Muscle layer of duodenum (tissue), 2 donors: ENCODE measurements around the gene DCAF11.

ENCODE experiments used
- H3K27ac ChIP-seq: one replicate; pipeline ENCODE4 v1.7.0; 2013; ENCODE audit warnings: mild to moderate bottlenecking, low read length
- H3K27me3 ChIP-seq: one replicate; pipeline ENCODE4 v1.7.0; 2013; ENCODE audit warnings: low read depth, mild to moderate bottlenecking, control low read depth, low read length
- H3K36me3 ChIP-seq, 2 donors: one replicate each; pipeline ENCODE4 v1.7.0; 2013; ENCODE audit warnings: low read length in 2 of 2, control low read depth in 1 of 2, mild to moderate bottlenecking in 1 of 2; ENCODE audit not compliant: insufficient read depth in 2 of 2, control insufficient read depth in 1 of 2
- H3K4me1 ChIP-seq, 2 donors: one replicate each; pipeline ENCODE4 v1.7.0; 2013; ENCODE audit warnings: low read length in 2 of 2, mild to moderate bottlenecking in 2 of 2, control low read depth in 1 of 2, moderate library complexity in 1 of 2; ENCODE audit not compliant: insufficient read depth in 2 of 2, control insufficient read depth in 1 of 2
- H3K4me3 ChIP-seq, 2 donors: one replicate each; pipeline ENCODE4 v1.7.0; 2013; ENCODE audit warnings: low read length in 2 of 2, low read depth in 1 of 2, mild to moderate bottlenecking in 1 of 2
- H3K9me3 ChIP-seq, 2 donors: one replicate each; pipeline ENCODE4 v1.7.0; 2013; ENCODE audit warnings: low read length in 2 of 2, control low read depth in 1 of 2, mild to moderate bottlenecking in 1 of 2; ENCODE audit not compliant: control insufficient read depth in 1 of 2
- donor health status: healthy.

DCAF11 gene

DNA sequence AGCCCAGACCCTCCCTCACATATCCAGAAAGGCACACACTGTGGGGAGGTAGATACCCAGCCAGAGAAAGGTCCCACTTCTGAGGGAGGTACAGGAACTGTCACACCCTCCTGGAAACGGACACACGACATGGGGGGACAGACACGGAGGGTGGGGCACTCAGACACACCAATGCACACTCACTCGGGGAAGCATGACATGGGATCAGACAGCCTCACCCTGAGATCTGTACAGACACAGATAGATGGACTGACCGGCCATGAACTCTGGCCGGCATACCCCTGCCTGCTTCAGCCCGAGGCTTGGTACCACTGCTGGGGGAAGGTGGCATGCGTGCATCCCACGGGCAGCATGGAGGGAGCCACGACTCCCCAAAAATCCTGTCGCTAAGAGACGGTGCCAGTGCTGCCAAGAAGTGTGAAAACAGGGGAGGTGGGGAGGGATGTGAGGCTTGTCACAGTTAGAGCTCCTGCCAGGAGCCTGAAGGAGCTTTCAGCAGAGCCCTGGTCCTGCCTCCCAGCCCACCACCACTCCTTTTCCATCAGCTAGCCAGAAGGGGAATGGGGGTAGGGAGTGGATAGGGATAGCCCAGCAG lies 42.6 kb upstream of the DCAF11 start:
- H3K27ac ChIP-seq: no peak overlapping the region
- no peaks in the 10 kb centered on the region for H3K27me3 ChIP-seq
- peaks cover 0 to 7% of the 10 kb centered on the region in 2 donors for H3K4me1 ChIP-seq
- no peak overlapping the region for H3K4me3 ChIP-seq
- H3K9me3 ChIP-seq: no peaks in the 10 kb centered on the region
- no peaks in the 10 kb centered on the region for H3K36me3 ChIP-seq

DNA sequence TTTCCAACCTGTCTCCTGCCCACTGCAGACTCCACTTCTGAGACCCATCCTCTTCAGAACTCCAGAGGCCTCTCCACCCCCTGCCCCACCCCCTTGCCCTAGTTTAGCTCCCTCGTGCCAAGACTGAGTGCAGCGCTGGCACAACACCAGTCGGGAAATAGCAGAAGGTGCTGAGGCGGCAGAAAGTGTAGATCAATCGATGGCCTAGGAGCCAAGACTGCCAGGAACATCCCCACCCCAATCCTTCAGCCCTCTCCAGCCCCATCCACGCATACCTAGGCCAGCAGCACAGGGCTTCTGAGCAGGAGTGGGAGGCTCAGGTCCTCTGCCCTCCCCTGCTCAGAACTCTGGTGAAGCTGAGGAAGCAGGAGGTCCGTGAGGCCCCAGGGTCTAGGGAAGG lies 42.1 kb upstream of the DCAF11 start:
- no peak overlapping the region for H3K4me3 ChIP-seq
- H3K4me1 ChIP-seq: peaks cover 0 to 7% of the 10 kb centered on the region in 2 donors
- H3K27ac ChIP-seq: no peak overlapping the region
- no peaks in the 10 kb centered on the region for H3K36me3 ChIP-seq
- H3K9me3 ChIP-seq: no peaks in the 10 kb centered on the region
- no peaks in the 10 kb centered on the region for H3K27me3 ChIP-seq

DNA sequence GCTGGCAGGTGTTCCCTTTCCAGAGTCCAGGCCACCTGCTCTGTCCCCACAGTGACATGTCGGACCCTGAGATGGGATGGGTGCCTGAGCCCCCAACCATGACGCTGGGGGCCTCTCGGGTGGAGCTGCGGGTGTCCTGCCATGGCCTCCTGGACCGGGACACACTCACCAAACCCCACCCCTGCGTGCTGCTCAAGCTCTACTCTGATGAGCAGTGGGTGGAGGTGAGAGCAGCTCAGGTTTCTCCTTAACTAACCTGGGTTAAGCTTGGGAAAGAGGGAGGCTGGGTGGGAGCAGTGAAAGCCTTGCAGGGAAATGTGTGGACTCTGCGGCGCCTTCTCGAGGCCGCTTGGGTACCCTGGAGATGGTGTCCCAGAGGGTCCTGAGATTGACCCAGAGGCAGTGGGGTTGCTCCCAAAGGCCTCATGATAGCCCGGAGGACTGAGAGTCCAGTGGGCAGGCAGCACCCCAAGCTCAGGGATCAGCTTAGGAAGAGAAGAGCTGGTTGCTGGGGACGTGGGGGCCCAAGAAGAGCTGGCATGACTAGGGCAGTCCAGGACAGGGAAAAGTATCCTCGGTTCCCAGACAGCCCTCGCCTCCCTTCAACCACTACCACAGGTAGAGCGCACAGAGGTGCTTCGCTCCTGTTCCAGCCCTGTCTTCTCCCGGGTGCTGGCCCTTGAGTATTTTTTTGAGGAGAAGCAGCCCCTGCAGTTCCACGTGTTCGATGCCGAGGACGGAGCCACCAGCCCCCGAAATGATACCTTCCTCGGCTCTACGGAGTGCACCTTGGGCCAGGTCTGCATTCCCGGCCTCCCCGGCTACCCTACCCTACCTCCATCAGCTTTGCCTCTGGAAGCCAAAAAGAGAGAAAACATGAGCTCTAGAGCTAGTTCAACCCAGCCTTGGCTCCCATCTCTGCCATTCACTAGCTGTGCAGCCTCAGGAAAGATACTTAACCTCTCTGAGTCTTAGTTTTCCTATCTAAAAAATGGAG lies 41.4 kb upstream of the DCAF11 start:
- H3K4me3 ChIP-seq: no peak overlapping the region
- no peaks in the 10 kb centered on the region for H3K9me3 ChIP-seq
- H3K4me1 ChIP-seq: peaks cover 0 to 7% of the 10 kb centered on the region in 2 donors

DNA sequence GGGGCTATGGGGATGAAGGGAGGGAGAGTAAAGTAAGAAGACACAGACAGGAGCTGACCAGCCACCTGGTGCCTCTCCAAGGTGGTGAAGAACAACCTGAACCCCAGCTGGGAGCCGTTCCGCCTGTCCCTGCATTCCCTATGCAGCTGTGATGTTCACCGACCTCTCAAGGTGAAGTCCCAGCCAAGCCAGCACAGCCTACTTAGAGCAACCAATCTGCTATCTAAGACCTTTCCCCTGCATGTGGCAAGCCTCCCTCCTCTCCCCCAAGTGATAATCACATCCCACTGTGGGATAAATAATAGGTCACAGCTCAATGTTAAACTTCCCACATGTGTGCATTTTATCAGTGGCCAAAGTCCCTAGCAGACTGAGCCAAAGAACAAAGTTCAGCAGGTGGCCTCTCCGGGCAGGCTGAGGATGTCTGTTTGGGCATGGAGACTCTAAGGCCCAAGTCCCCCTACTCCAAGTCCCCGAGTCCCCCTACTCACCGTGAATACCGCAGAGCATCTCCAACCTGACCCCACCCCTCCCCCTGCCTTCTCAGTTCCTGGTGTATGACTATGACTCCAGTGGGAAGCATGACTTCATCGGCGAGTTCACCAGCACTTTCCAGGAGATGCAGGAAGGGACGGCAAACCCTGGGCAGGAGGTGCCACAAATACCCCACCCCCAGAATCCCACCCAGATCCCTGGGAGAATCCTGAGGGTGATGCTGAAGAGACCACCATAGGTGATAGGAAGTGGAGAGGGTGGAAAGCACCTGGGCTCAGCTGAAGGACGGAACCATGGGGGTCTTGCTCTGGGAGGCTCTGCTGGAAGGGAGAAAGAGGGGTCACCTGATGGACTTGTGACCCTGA lies 39.7 kb upstream of the DCAF11 start:
- peaks cover 0 to 7% of the 10 kb centered on the region in 2 donors for H3K4me1 ChIP-seq
- no peak overlapping the region for H3K4me3 ChIP-seq
- H3K36me3 ChIP-seq: no peaks in the 10 kb centered on the region
- no peaks in the 10 kb centered on the region for H3K27me3 ChIP-seq
- peak overlapping the region; percentile 14 for H3K27ac ChIP-seq
- H3K9me3 ChIP-seq: no peaks in the 10 kb centered on the region

More for the DNA sequence above, 41.4 kb upstream of the DCAF11 start:
- H3K27ac ChIP-seq: no peak overlapping the region
- H3K36me3 ChIP-seq: no peaks in the 10 kb centered on the region
- no peaks in the 10 kb centered on the region for H3K27me3 ChIP-seq

DNA sequence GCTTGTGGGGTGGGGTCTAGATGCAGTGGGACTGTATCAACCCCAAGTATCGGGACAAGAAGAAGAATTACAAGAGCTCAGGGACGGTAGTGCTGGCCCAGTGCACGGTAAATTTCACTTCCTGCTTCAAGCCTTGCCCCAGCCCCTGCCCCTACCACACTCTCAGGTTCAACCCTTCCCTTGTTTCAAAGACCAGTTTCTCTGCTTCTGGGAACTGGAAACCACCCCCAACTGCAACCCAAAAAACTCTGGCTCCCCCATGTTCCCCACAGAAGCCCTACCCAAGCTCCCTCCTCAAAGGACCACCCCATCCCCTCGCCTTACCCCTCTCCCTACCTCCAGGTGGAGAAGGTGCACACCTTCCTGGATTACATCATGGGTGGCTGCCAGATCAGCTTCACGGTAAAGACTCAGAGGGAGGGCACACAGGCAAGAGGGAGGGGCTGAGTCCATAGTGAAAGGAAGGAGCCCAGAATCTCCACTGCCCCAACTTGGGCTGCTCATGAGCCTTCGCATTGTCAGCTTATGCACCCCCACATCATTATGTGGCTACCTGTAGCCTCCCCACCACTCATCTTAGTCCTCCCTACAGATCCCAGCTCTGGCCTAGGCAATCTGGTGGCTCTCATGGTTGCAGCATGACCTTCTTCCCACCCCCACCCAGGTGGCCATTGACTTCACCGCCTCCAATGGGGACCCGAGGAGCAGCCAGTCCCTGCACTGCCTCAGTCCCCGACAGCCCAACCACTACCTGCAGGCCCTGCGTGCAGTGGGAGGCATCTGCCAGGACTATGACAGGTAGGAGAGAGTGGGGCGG lies 38.9 kb upstream of the DCAF11 start:
- no peak overlapping the region for H3K27ac ChIP-seq
- H3K4me1 ChIP-seq: peaks cover 2 to 11% of the 10 kb centered on the region in 2 donors
- no peaks in the 10 kb centered on the region for H3K27me3 ChIP-seq
- H3K36me3 ChIP-seq: no peaks in the 10 kb centered on the region
- no peak overlapping the region for H3K4me3 ChIP-seq
- no peaks in the 10 kb centered on the region for H3K9me3 ChIP-seq

- no peak overlapping the region for H3K27ac ChIP-seq
- H3K27me3 ChIP-seq: no peaks in the 10 kb centered on the region
- peaks cover 4 to 13% of the 10 kb centered on the region in 2 donors for H3K4me1 ChIP-seq
- no peak overlapping the region for H3K4me3 ChIP-seq
- no peaks in the 10 kb centered on the region for H3K9me3 ChIP-seq
- no peaks in the 10 kb centered on the region for H3K36me3 ChIP-seq
Measured at GRCh38 chr14:24076302-24076601, 38.3 kb upstream of the DCAF11 start.

- no peak overlapping the region for H3K27ac ChIP-seq
- H3K4me3 ChIP-seq: no peak overlapping the region
- H3K9me3 ChIP-seq: no peaks in the 10 kb centered on the region
- H3K4me1 ChIP-seq: peaks cover 4 to 11% of the 10 kb centered on the region in 2 donors
- no peaks in the 10 kb centered on the region for H3K36me3 ChIP-seq
- no peaks in the 10 kb centered on the region for H3K27me3 ChIP-seq
Measured at GRCh38 chr14:24077086-24077485, 37.5 kb upstream of the DCAF11 start.

GRCh38 chr14:24078146-24078545 lies 36.4 kb upstream of the DCAF11 start:
- Histone ChIP-seq H3K4me1 (peaks cover 4 to 11% of the 10 kb centered on the region in 2 donors), H3K9me3 (no peaks in the 10 kb centered on the region), H3K27me3 (no peaks in the 10 kb centered on the region), H3K4me3 (no peak overlapping the region), H3K36me3 (no peaks in the 10 kb centered on the region), H3K27ac (no peak overlapping the region)

- Histone ChIP-seq H3K4me3 (no peak overlapping the region), H3K9me3 (no peaks in the 10 kb centered on the region), H3K27ac (no peak overlapping the region), H3K4me1 (peaks cover 4 to 11% of the 10 kb centered on the region in 2 donors), H3K27me3 (no peaks in the 10 kb centered on the region), H3K36me3 (no peaks in the 10 kb centered on the region)
Measured at GRCh38 chr14:24079491-24080141, 35.0 kb upstream of the DCAF11 start.

DNA sequence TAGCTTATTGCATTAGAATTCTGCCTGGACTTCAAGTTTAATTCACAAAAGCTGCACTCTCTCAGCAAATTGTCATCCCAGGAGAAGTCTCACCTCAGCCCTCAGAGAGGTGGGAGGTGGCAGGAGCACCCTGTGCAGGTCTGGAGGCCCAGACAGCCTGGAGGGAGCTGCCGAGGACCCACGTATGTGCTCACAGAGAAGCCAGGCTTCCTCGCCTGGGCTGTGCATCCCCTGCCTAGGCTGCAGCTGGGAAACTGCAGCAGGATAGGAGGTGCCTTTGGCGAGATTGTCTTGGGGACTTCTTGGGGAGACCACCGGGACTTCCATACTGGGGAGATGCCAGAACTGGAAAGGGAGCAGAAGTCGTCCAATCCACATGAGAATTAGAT lies 34.4 kb upstream of the DCAF11 start:
- H3K27me3 ChIP-seq: no peaks in the 10 kb centered on the region
- H3K9me3 ChIP-seq: no peaks in the 10 kb centered on the region
- no peak overlapping the region for H3K4me3 ChIP-seq
- no peaks in the 10 kb centered on the region for H3K36me3 ChIP-seq
- H3K4me1 ChIP-seq: peaks cover 4 to 11% of the 10 kb centered on the region in 2 donors
- no peak overlapping the region for H3K27ac ChIP-seq
